Right lung (tissue), 10 donors: Measurements from ENCODE around the gene SUMO1. TPM values are rescaled to one million over a fixed set of nuclear protein-coding genes. Genes with fewer than 3 reads are reported as not detected.
A peak's percentile ranks its signal among the peaks of the same experiment; 100 is the strongest.
"Not testable (repeated sequence)": the region's sequence is repeated elsewhere in the genome, so short reads cannot be mapped to it uniquely, and the experiment has no call there.

Source experiments
- DNase-seq, 2 donors: peaks; one replicate each; pipeline ENCODE4 v3.0.0-alpha.2; 2013
- long read RNA-seq, 8 donors: transcript quantifications; one replicate each; lab custom pipeline, GENCODE V29; 2026
- polyA plus RNA-seq, 5 donors: library from polyadenylated mRNA; unstranded; fragments of 120-200 nt; gene quantifications; one replicate each; pipeline versions ENCODE4 v1.2.1 to v1.2.3, GENCODE V29; 2013; ENCODE audit warnings: inconsistent platforms in 1 of 5, low replicate concordance in 1 of 5; ENCODE audit not compliant: insufficient read length in 5 of 5, insufficient read depth in 1 of 5

Gene SUMO1
- polyA plus RNA-seq: 100 to 1,000 TPM; 140 to 198 (median 172) TPM
- long read RNA-seq, donor 1, transcript SUMO1-203 (5 exons, 1,536 nt): major isoform, 108 of 149 reads
- long read RNA-seq, donor 1, transcript SUMO1-202 (6 exons, 1,071 nt): minor isoform, 5 of 149 reads
- long read RNA-seq, donor 1, partial matches to known transcripts: 30 of 149 reads
- long read RNA-seq, donor 1, other reads (novel, unspliced or antisense): 0 of 149 reads
- long read RNA-seq, donor 2, transcript SUMO1-203 (5 exons, 1,536 nt): major isoform, 72 of 79 reads
- long read RNA-seq, donor 2, partial matches to known transcripts: 0 of 79 reads
- long read RNA-seq, donor 2, other reads (novel, unspliced or antisense): 0 of 79 reads
- long read RNA-seq, donor 3, transcript SUMO1-203 (5 exons, 1,536 nt): major isoform, 71 of 400 reads
- long read RNA-seq, donor 3, partial matches to known transcripts: 265 of 400 reads
- long read RNA-seq, donor 3, other reads (novel, unspliced or antisense): 60 of 400 reads
- long read RNA-seq, donor 4, transcript SUMO1-203 (5 exons, 1,536 nt): major isoform, 49 of 58 reads
- long read RNA-seq, donor 4, partial matches to known transcripts: 5 of 58 reads
- long read RNA-seq, donor 4, other reads (novel, unspliced or antisense): 0 of 58 reads
- long read RNA-seq, donor 5, transcript SUMO1-203 (5 exons, 1,536 nt): major isoform, 120 of 131 reads
- long read RNA-seq, donor 5, transcript SUMO1-202 (6 exons, 1,071 nt): minor isoform, 6 of 131 reads
- long read RNA-seq, donor 5, partial matches to known transcripts: 0 of 131 reads
- long read RNA-seq, donor 5, other reads (novel, unspliced or antisense): 0 of 131 reads
- long read RNA-seq, donor 6, transcript SUMO1-203 (5 exons, 1,536 nt): major isoform, 105 of 123 reads
- long read RNA-seq, donor 6, transcript SUMO1-205 (5 exons, 534 nt): minor isoform, 5 of 123 reads
- long read RNA-seq, donor 6, partial matches to known transcripts: 6 of 123 reads
- long read RNA-seq, donor 6, other reads (novel, unspliced or antisense): 0 of 123 reads
- long read RNA-seq, donor 7, transcript SUMO1-203 (5 exons, 1,536 nt): major isoform, 78 of 85 reads
- long read RNA-seq, donor 7, partial matches to known transcripts: 0 of 85 reads
- long read RNA-seq, donor 7, other reads (novel, unspliced or antisense): 0 of 85 reads
- long read RNA-seq, donor 8, transcript SUMO1-203 (5 exons, 1,536 nt): major isoform, 38 of 40 reads
- long read RNA-seq, donor 8, partial matches to known transcripts: 0 of 40 reads
- long read RNA-seq, donor 8, other reads (novel, unspliced or antisense): 0 of 40 reads

DNA sequence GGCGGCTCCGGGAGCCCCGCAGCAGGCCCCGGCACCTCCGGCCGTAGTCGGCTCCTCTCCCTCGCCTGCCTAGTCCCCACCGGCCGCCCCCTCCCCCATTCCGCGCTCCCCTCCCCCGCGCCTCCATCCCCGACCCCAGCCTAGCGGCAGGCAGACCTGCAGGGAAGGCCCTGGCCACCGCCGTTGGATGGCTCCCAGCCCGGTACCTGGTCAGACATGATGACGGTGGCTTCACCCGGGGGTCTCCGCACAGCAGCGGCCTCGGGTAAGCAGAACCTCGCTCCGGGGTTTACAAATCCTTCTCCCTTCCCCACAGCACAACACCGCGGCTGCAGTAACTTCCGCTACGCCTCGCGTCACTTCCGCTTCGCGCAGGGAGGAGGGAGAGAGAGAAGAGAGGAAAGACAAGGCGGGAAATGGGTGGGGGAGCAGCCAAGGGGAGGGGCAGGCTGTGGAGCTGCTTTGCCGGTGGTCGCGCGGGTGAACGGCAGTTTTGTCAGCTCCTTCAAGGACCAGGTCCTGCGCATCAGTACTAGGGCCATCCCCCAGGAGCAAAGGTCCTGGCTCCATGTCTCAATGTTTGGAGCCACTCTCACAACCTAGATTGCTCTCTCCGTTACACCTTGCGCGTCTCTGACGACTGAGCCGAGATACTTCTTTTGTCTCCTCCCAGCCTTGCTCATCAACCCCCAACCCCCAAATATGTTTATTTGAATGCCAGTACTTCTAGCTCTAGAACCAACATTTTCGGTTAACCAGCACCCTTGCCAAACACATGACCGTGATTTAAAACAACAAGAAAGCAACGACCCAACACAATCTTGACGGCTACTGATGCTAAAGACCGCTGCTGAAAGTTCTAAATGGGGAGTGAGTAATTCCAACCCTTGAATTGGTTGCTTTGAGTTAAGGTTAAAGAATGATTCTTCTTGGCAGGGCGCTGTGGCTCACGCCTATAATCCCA is at the start of gene SUMO1:
Gene SUMO1 (minus strand): TSS at position 364 of the 964 bp plus-strand sequence. CDS start 146 bp downstream, at position 218.
- DNase-seq: peak; percentile 91 to 94

DNA sequence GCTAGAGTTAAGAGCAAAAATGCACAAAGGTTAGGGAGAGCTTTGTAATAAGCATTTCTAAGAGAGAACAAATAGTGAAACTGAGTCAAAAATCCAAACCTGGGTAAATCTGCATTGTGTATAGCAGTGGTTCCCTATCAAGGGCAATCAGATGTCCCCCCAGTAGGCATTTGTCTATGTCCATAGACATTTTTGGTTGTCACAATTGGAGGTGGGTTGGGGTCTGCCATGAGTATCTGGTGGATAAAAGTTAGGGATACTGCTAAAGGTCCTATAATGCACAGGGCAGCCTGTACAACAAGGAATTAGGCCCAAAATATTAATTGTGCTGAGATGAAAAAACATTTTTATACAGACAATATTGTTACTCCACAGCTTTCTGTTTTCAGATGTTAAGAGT is 48.2 kb upstream of the SUMO1 start:
- DNase-seq: no peak

DNA sequence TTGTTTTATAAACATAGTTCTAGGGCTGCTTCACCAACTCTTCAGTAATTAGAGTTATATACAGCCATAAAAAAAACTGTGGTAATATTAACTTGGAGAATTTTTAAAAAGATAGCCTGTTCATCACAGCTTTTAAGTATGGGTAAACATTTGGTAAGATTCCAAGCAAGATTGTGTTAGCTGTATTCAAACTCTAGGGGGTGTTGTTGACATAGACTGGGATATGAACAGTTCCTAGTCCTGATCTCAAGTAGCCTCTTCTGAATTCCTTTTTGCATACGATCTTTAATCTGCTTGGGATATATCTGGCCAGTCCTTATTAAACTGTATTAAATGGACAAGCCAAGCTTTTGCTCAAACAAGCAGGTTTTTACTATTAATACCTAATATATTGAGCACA is 40.5 kb upstream of the SUMO1 start:
- peak in 1 of 2 donors; percentile 31 for DNase-seq

DNA sequence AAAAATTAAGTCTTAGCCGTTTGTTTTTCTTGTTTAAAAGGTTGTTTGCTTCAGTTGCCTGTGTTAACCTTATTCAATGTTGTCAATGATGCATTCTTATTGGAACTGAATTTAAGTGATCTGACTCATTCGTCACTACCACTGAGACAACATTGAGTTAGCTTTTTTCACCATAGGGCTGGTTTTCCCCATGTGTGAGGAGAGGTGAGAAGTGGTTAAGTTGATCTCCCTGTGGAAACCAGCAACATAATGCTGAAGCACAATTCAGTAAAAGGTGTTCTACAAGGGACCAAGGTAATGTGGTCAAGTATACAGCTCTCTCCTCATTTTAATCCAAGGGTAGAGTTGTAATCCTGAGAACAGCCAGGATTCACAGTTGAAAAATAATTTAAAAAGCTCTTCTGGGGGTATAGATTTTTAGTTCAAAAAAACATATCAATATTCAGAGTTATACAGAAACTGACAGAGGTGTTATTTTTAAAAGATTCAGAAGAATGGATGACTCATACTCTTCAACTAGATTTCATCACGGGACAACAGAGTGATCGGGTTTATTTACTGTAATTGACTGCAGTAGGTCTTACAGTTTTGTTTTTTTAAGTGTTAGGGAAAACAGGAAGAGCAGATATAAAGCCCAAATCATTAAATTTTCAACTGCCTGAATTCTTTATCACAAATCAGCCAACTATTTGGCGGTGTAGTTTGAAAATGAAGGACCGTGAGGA is 39.8 kb upstream of the SUMO1 start:
- DNase-seq: no peak

DNA sequence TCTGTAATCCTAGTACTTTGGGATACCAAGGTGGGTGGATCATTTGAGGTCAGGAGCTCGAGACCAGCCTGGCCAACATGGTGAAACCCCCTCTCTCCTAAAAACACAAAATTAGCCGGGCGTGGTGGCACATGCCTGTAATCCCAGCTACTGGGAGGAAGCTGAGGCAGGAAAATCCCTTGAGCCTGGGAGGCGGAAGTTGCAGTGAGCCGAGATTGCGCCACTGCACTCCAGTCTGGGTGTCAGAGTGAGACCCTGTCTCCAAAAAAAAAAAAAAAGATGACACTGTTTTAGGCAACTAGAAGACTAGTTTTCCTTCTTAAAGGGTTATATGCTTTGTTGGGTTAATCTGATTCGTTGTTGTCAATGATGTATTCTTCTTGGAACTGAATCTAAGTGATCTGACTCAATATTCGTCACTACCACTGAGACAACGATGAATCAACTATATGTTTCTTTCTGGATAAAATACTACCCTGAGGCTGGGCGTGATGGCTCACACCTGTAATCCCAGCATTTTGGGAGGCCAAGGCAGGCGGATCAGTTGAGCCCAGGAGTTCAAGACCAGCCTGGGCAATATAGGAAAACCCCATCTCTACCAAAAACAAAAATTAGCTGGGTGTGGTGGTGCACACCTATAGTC is 37.8 kb upstream of the SUMO1 start:
- DNase-seq: not testable (repeated sequence)

DNA sequence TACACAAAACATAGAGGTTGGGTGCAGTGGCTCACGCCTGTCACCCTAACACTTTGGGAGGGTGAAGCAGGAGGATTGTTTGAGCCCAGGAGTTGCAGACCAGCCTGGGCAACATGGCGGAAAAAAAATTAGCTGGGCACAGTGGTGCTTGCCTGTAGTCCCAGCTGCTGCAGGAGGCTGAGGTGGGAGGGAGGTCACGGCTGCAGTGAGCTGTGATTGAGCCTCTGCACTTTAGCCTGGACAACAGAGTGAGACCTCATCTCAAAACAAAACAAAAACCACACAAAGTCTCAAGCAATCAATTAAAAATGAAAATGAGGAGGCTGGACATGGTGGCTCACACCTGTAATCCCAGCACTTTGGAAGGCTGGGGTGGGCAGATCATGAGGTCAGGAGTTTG is 32.1 kb upstream of the SUMO1 start:
- DNase-seq: no peak

DNA sequence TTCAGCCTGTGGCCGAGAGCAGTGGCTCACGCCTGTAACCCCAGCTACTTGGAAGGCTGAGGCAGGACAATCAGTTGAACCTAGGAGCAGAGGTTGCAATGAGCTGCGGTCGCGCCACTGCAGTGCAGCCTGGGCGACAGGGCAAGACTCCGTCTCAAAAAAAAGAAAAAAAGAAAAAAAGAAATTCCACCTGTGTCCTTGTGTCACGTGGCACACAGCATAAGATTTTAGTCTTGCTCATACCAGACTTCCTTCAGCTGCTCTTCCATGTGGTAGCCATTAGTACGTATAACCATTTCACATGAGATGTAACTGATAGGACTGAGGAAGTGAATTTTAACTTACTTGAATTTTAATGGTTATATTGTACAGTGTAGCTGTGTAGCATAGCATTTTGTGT is 31.2 kb upstream of the SUMO1 start:
- DNase-seq: no peak

DNA sequence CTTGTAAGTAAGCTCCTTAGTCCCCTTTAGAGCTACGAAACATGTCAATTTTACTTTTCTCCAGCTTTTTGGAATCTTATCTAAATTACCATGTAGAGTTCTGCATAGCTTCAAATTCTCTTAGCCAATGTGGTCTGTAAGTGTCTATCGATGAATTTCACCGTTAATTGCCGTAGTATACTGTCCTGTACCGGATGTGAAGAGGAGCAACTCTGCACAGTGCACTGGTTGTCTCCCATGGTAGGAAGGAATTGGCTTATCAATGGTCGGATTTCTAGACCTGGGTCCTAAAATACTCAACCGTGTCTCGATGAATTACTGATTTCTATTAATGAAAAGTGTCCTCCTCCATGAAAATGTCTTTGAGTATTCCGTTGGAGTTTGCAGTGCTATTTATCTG is 29.1 kb upstream of the SUMO1 start:
- DNase-seq: no peak

DNA sequence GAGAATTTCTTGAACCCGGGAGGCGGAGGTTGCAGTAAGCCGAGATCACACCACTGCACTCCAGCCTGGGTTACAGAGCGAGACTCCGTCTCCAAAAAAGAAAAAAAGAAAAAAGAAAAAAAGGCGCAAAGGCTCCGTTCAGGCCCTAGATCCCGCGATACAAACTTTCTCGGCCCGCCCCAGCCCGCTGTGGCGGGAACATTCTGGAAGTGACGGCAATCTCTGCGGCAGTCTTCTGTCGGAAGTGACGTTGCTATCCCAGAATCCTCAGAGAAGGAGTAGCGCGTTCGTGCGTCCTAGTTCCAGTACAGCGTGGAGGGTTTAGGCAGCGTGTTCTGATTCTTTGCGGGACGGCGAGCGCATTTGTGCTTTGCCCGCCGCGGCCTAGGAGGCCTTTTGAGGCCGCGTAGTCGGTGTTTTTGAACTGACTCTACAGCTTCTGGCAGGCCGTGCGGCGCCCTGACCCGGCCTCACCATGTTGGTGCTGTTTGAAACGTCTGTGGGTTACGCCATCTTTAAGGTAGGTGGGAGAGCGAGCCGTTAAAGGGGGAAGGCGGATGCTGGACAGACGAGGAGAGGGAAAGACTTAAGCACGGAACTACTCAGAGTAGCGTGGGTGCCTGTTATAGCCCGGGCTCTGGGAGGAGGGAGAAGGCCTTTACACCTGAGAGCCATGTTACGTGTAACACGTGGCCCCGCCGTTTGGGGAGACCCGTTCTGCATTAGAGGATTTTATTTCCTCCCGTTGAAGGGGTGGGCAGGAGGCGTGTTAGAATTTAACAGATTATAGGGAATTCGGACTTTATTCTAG is 27.3 kb upstream of the SUMO1 start, which contains the start of gene NOP58:
Gene NOP58 (plus strand): TSS at position 297 of the 811 bp plus-strand sequence. CDS start 179 bp downstream, at position 476.
- peak; percentile 94 to 96 for DNase-seq

DNA sequence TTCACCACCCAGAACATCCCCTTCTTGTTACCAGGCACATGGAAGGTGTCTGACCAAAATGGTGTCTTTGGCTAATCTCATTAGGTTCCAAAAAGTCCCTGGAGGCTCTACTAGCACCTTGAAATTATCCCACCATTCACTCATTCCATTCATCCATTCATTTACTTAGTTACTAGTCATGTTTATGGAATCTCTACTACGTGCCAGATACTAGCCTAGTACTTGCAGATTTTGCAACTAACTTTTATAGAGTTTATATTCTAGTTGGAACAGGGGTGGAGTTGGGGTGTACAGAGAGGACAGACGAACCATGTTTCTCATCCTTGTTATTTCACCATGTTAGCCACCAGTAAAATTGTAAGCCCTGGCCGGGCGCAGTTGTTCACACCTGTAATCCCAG is 23.1 kb upstream of the SUMO1 start:
- no peak for DNase-seq

DNA sequence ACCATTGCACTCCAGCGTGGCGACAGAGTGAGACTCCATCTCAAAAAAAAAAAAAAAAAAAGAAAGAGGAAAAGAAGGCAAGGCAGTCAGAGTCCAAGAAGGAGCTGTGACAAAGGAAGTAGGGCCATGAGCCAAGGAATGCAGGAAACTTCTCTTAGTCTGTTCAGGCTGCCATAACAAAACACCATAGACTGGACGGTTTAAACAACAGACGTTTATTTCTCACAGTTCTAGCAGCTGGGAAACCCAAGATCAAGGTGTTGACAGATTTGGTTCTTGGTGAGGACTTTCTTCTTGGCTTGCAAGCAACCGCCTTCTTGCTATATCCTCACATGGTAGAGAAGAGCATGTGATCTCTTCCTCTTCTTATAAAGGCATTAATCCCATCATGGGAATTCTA is 13.1 kb upstream of the SUMO1 start:
- DNase-seq: no peak

DNA sequence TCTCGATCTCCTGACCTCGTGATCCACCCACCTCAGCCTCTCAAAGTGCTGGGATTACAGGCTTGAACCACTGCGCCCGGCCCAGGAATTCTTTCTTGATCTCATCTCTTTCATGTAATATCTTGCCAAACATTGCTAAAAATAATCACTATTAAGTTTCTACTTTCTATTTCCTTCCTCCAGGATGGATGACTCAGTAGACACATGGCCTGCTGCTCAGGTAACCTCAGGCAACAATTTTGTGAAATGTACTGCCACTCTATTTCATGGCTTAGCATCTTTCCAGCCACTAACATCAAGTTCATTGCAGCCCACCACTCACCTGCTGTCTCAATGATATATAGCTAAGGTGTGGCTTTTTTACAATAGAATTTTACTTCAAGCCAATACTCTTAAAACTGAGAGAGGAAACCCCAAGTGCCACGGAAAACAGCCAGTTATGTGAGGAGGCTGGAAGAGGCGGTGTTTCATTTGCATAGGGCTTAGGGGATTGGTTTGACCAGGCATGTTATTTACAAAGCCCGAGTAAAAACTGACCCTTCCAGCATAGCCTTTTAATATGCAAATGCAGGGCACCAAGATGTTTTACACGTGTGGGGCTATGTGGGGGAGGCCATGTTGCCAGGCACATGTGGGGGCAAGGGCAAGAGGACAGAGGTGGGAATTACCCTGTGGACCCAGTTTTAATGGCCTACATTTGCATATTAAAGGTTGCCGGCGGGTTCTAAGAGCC is 11.3 kb upstream of the SUMO1 start:
- DNase-seq: no peak

DNA sequence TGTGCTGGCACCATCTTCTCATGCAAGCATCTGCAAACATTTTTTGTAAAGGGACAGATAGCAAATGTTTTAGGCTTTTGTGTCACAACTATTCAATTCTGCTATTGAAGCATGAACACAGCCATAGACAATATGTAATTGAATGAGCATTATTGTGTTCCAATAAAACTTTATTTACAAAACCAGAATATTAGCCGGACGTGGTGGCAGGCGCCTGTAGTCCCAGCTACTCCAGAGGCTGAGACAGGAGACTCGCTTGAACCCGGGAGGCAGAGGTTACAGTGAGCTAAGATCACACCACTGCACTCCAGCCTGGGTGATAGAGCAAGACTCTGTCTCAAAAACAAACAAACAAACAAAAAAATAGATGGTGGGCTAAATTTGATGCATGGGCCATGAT is 9.3 kb upstream of the SUMO1 start:
- not testable (repeated sequence) for DNase-seq

DNA sequence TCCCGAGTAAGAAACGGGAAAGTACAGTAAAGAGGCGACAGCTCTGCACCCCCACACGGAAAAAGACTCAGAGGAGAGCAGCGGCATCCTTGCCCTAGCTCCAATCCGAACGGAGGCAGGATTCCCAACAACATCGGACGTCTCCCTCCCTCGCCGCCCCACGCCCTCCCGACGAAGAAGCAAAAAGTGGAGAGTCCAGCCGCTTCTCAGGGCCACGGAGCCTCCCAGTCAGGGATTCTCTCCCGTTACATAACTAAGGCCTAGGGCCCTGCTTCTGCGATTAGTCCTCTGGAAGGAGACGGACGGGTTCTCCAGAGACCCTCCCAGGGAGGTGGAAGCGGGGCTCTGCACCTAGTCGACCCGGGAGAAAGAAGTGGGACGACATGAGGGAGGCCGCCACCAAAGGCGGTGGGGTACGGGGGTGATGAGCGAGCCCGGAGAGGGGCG is 587 bp downstream of the SUMO1 start:
- peak; percentile 36 to 40 for DNase-seq

DNA sequence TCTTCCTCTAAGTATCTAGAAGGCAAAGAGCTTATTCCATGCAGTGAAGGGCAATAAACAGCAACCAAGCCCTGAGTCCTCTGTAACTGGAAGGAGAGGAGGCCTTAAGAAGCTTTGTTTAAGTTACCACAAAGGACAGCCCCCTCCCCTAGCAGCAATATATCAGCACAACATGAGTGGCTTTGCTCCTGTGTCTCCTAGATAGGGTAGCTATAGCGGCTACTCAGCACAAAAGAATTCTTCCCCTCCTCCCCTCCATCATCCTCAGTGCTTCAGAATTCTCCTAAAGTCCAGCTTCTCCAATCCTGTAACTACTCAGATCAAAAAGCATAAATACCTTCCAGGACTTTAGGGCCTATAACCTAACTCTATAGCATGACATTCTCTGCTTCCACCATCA is 16.5 kb downstream of the SUMO1 start:
- DNase-seq: no peak

DNA sequence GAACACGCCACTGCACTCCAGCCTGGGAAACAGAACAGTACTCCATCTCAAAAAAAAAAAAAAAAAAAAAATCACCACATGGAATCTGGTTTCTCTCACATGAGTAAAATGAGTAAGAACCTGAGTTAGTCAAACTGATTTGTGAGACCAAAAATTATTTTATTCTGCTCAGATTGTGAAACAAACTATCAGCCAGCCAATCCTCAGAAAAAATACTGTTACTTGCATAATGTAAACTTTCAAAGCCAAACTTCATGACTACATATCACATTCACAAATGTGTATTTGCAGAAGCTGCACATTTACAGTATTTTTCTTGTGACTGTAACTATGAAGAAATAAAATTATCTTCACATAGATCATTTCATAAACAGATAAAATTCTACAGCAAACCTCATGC is 23.2 kb downstream of the SUMO1 start:
- DNase-seq: no peak

DNA sequence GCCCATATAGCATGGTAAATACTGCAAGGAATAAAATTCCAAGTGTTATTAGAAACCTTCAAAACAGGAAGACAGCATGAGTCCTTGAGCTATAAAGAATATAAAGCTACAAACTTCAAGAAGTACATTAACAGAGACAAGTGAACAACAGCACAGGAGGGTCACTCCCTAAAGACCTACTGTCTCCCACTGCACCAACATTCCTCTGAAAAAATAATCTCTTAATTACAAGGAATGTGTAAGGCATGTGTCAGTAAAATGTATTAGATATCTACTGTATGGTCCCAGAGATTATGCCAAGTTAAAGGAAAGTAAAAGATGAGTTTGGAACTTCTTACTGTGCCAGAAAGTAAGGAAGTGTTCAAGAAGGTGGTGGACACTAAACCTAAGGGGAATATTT is 29.9 kb downstream of the SUMO1 start:
- DNase-seq: no peak

DNA sequence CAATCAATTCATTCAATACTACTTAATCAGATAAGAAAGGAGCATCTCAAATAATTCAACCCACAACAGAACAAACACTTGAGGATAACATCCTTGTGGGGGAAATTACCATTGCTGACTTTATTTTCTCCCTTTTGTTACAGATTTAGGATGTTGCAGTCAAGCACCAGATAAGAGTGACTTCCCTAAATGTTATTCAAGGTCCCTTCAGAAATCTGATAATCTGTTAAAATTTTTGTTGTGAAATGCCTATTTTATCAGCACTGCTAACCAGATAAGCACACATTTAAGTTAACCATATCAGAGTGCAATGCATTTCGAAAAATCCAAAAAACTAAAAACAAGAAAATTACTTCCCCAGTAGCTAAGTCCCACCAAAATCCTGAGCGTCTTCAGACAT is 33.5 kb downstream of the SUMO1 start:
- no peak for DNase-seq
